Activated CD8-positive, alpha-beta memory T cell treated with anti-CD3 and anti-CD28 coated beads, Interleukin-2, amount 10 ng/mL, durations not matched to agents 7 days and 5 days (primary cell): ENCODE results near the gene FRAS1. TPM values are rescaled to one million over a fixed set of nuclear protein-coding genes. Genes with fewer than 3 reads are reported as not detected.

Experiments used
- ATAC-seq: fragments of 150-1000 bp; cut with Tn5 transposase; one replicate; pipeline ENCODE4 v1.10.0; 2021; ENCODE audit warnings: moderate library complexity
- CTCF ChIA-PET: fragments of 350-600 bp; sonication (Branson Sonifier 250); formaldehyde crosslinking; loops from one replicate; lab custom pipeline; 2021; ENCODE audit warnings: antibody characterized with exemption; lab: Charles Lee
- DNase-seq: peaks from one replicate; pipeline ENCODE4 v3.0.0-alpha.2; 2020
- H3K27ac Mint-ChIP-seq: one replicate; pipeline ENCODE4 v1.8.0; 2021; ENCODE audit warnings: mild to moderate bottlenecking, mixed read lengths
- H3K27me3 Mint-ChIP-seq: one replicate; pipeline ENCODE4 v1.8.0; 2021; ENCODE audit warnings: mixed read lengths
- H3K36me3 Mint-ChIP-seq: one replicate; pipeline ENCODE4 v1.8.0; 2021; ENCODE audit warnings: mild to moderate bottlenecking, mixed read lengths
- H3K4me1 Mint-ChIP-seq: one replicate; pipeline ENCODE4 v1.8.0; 2021; ENCODE audit warnings: mixed read lengths
- H3K4me3 Mint-ChIP-seq: one replicate; pipeline ENCODE4 v1.8.0; 2021; ENCODE audit warnings: mild to moderate bottlenecking, moderate library complexity, mixed read lengths
- H3K9me3 Mint-ChIP-seq: one replicate; pipeline ENCODE4 v1.8.0; 2022; ENCODE audit warnings: low read depth, mixed read lengths
- total RNA-seq, 2 experiments: library from RNA; stranded (reverse); gene quantifications; one replicate each; pipeline ENCODE4 v1.2.3, GENCODE V29; 2021

Gene FRAS1
- total RNA-seq, 2 experiments from 2014 or later: 0.05 TPM; not detected in 1

GRCh38 chr4:78360466-78360865 lies 303.3 kb downstream of the FRAS1 start:
- ATAC-seq: no peak
- no peak for DNase-seq
- CTCF ChIA-PET: no interaction called here
- Mint-ChIP-seq H3K4me1 (no peaks in the 10 kb centered on the region), H3K27ac (no peak overlapping the region), H3K27me3 (peaks cover 18% of the 10 kb centered on the region), H3K36me3 (no peaks in the 10 kb centered on the region), H3K4me3 (no peak overlapping the region), H3K9me3 (no peaks in the 10 kb centered on the region)

DNA sequence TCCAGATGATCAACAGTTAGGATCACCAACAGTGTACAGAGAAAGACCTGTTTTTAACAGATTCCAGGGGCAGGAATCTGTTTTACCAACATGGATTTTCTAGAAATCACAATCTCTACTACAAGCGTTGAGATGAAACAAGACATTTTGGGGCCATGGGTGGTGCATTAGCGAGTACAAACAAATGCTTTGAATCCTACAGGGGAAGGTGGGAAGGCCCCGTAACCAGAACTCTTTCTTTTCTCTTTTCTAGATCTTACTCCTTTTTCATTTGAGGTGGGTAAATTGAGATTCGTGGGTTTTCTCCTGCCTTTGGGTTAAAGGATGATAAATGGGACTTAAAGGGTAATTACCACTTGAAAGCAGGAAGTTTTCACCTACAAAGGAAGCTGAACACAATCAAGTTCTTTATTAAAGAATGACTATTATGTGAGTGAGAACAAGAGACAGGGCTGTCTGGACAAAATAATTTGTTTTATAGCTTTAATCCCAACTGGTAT lies 304.5 kb downstream of the FRAS1 start:
- H3K36me3 Mint-ChIP-seq: no peaks in the 10 kb centered on the region
- H3K27me3 Mint-ChIP-seq: peaks cover 18% of the 10 kb centered on the region
- H3K4me3 Mint-ChIP-seq: no peak overlapping the region
- DNase-seq (no peak), ATAC-seq (no peak)
- H3K9me3 Mint-ChIP-seq: no peaks in the 10 kb centered on the region
- CTCF ChIA-PET: no interaction called here
- no peaks in the 10 kb centered on the region for H3K4me1 Mint-ChIP-seq
- no peak overlapping the region for H3K27ac Mint-ChIP-seq

- no peak for DNase-seq
- Mint-ChIP-seq H3K9me3 (no peaks in the 10 kb centered on the region), H3K27ac (no peak overlapping the region), H3K27me3 (peaks cover 18% of the 10 kb centered on the region), H3K4me1 (no peaks in the 10 kb centered on the region), H3K4me3 (no peak overlapping the region), H3K36me3 (no peaks in the 10 kb centered on the region)
- no peak for ATAC-seq
- CTCF ChIA-PET: no interaction called here
Measured at GRCh38 chr4:78362310-78362709, 305.2 kb downstream of the FRAS1 start.

DNA sequence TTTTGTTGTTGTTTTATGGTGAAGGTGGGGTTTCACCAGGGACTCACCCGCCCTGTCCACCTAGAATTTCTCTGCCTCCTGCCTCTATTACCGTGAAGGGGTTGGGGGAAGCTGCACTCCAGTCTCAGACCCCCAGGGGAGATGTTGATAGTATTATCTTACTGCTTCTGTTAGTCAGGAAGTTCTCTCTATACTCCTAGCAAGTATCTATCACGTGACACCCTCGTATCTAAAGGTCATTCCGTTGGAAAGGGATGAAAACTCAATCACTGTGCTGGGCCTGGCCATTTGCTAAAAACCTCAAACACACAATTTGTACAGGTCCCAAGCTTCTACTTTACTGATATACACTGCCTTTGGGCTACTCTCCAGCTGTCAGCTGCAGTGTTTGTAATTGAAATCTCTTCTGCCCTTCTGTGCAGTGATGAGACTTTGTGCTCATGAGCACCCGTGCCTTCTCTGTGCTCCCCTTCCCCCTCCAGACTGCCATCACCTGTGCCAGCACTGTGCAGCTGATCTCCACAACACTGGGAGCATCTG lies 306.0 kb downstream of the FRAS1 start:
- Mint-ChIP-seq H3K9me3 (no peaks in the 10 kb centered on the region), H3K36me3 (no peaks in the 10 kb centered on the region), H3K27ac (no peak overlapping the region), H3K4me1 (no peaks in the 10 kb centered on the region), H3K4me3 (no peak overlapping the region), H3K27me3 (peaks cover 18% of the 10 kb centered on the region)
- CTCF ChIA-PET: no interaction called here
- no peak for ATAC-seq
- no peak for DNase-seq

GRCh38 chr4:78369679-78370078 lies 312.6 kb downstream of the FRAS1 start:
- Mint-ChIP-seq H3K36me3 (no peaks in the 10 kb centered on the region), H3K4me3 (no peak overlapping the region), H3K27ac (no peak overlapping the region), H3K27me3 (peaks cover 18% of the 10 kb centered on the region), H3K9me3 (no peaks in the 10 kb centered on the region), H3K4me1 (no peaks in the 10 kb centered on the region)
- DNase-seq: no peak
- no peak for ATAC-seq
- CTCF ChIA-PET: no interaction called here

- CTCF ChIA-PET: no interaction called here
- H3K4me3 Mint-ChIP-seq: no peak overlapping the region
- ATAC-seq (no peak), DNase-seq (no peak)
- no peaks in the 10 kb centered on the region for H3K9me3 Mint-ChIP-seq
- H3K36me3 Mint-ChIP-seq: no peaks in the 10 kb centered on the region
- no peaks in the 10 kb centered on the region for H3K4me1 Mint-ChIP-seq
- H3K27ac Mint-ChIP-seq: no peak overlapping the region
- H3K27me3 Mint-ChIP-seq: peaks cover 18% of the 10 kb centered on the region
Measured at GRCh38 chr4:78370631-78371372, 313.7 kb downstream of the FRAS1 start.

GRCh38 chr4:78372355-78372988 lies 315.3 kb downstream of the FRAS1 start:
- CTCF ChIA-PET: no interaction called here
- Mint-ChIP-seq H3K36me3 (no peaks in the 10 kb centered on the region), H3K9me3 (no peaks in the 10 kb centered on the region), H3K27ac (no peak overlapping the region), H3K27me3 (peaks cover 17% of the 10 kb centered on the region), H3K4me1 (no peaks in the 10 kb centered on the region), H3K4me3 (no peak overlapping the region)
- DNase-seq (no peak), ATAC-seq (no peak)

DNA sequence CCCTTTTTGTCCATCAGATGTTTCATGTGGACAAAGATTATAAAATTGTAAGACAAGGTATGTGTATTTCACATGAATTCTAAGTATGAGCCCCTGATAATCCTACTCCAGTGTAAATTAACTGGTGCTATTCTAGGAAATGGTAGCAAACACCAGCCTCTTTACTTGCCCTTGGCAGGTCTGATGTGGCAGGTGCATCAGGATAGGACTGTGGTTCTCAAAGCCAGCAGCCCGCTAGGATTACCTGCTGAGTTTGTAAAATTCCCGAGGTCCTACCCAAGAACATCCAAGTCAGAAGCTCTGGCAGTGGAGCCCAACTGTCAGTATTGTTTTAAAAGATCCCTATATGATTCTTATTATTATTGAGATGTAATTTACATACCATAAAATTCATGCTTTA lies 320.4 kb downstream of the FRAS1 start:
- H3K27ac Mint-ChIP-seq: no peak overlapping the region
- H3K27me3 Mint-ChIP-seq: peaks cover 2% of the 10 kb centered on the region
- no peaks in the 10 kb centered on the region for H3K36me3 Mint-ChIP-seq
- H3K9me3 Mint-ChIP-seq: no peaks in the 10 kb centered on the region
- no peak overlapping the region for H3K4me3 Mint-ChIP-seq
- ATAC-seq (no peak), DNase-seq (no peak)
- H3K4me1 Mint-ChIP-seq: no peaks in the 10 kb centered on the region
- CTCF ChIA-PET: interaction anchor here (0.8 kb wide), 1 partner anchor 10 kb away, joined by 3 read pairs; no protein-coding TSS in a partner anchor

GRCh38 chr4:78379040-78379439 lies 321.9 kb downstream of the FRAS1 start:
- Mint-ChIP-seq H3K4me3 (no peak overlapping the region), H3K36me3 (no peaks in the 10 kb centered on the region), H3K27ac (no peak overlapping the region), H3K9me3 (no peaks in the 10 kb centered on the region), H3K4me1 (no peaks in the 10 kb centered on the region), H3K27me3 (peaks cover 2% of the 10 kb centered on the region)
- ATAC-seq: no peak
- CTCF ChIA-PET: no interaction called here
- no peak for DNase-seq

GRCh38 chr4:78379991-78380729 lies 323.0 kb downstream of the FRAS1 start:
- CTCF ChIA-PET: no interaction called here
- Mint-ChIP-seq H3K27me3 (peaks cover 2% of the 10 kb centered on the region), H3K4me1 (no peaks in the 10 kb centered on the region), H3K9me3 (no peaks in the 10 kb centered on the region), H3K4me3 (no peak overlapping the region), H3K36me3 (no peaks in the 10 kb centered on the region), H3K27ac (no peak overlapping the region)
- ATAC-seq (no peak), DNase-seq (no peak)

DNA sequence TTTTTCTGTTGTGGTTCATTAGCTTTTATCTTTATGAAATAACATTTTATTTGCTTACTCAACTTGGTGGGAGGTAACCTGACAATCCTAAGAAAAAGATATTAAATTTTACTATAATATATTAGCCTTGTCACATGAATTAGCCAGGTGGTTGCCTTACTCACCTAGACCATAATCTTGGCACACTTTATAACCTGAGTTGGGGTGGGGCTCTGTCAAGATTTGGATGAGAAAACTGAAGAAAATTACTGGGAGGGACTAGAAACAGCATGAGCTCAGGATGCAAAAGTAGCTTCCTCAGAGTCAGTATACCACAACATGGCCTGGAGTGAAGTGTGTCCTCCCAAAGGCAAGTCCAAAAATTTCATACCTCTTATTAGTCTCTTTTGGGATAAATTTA lies 329.6 kb downstream of the FRAS1 start:
- CTCF ChIA-PET: no interaction called here
- no peaks in the 10 kb centered on the region for H3K9me3 Mint-ChIP-seq
- no peak overlapping the region for H3K4me3 Mint-ChIP-seq
- DNase-seq: no peak
- H3K4me1 Mint-ChIP-seq: no peaks in the 10 kb centered on the region
- H3K27me3 Mint-ChIP-seq: no peaks in the 10 kb centered on the region
- no peak for ATAC-seq
- H3K27ac Mint-ChIP-seq: no peak overlapping the region
- H3K36me3 Mint-ChIP-seq: no peaks in the 10 kb centered on the region

- Mint-ChIP-seq H3K27me3 (peaks cover 14% of the 10 kb centered on the region), H3K4me3 (no peak overlapping the region), H3K36me3 (no peaks in the 10 kb centered on the region), H3K4me1 (no peaks in the 10 kb centered on the region), H3K27ac (no peak overlapping the region), H3K9me3 (peaks cover 2% of the 10 kb centered on the region)
- no peak for ATAC-seq
- CTCF ChIA-PET: no interaction called here
- no peak for DNase-seq
Measured at GRCh38 chr4:78395642-78396041, 338.5 kb downstream of the FRAS1 start.

DNA sequence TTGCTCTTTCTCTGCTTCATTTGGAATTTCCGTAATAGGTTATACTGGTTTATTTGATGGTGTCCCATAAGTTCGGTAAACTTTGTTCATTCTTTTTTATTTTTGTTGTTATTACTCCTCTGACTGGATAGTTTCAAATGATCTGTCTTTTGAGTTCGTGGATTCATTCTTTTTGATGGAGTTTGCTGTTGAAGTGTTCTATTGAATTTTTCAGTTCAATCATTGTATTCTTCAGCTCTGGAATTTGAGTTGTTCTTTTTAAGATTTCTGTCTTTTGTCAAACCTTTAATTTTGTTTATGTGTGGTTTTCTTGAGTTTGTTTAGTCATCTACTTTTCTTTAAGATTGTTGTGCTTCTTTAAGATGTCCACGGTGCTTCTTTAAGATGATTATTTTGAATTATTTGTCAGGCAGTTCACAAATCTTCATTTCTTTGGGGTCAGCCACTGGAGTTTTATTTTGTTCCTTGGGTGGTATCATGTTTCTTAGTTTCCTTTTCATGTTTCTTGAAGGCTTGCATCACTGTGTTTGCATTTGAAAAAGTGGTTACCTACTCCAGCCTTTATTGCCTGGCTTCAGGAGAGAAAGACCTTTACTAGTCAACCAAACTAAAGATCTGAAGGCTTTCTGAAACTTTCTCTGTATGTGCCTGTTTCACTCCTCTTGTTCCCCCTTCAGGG lies 339.6 kb downstream of the FRAS1 start:
- CTCF ChIA-PET: no interaction called here
- Mint-ChIP-seq H3K9me3 (peaks cover 2% of the 10 kb centered on the region), H3K27ac (no peak overlapping the region), H3K4me3 (no peak overlapping the region), H3K4me1 (no peaks in the 10 kb centered on the region), H3K36me3 (no peaks in the 10 kb centered on the region), H3K27me3 (peaks cover 14% of the 10 kb centered on the region)
- DNase-seq: no peak
- ATAC-seq: no peak
